Stomach (tissue), 9 donors: Measurements from ENCODE around the gene STXBP6. TPM values are rescaled to one million over a fixed set of nuclear protein-coding genes. Genes with fewer than 3 reads are reported as not detected.

Experiments
- DNase-seq, 2 donors: peaks; one replicate each; pipeline versions ENCODE4 v3.0.0 to v3.0.0-alpha.2; 2013 to 2019
- H3K27ac ChIP-seq, 5 donors: fragments of 200-600 bp in 4 of 5; sonication (generic) in 4 of 5; one replicate each; pipeline ENCODE4 v1.5.1; 2013 to 2019; ENCODE audit warnings: mild to moderate bottlenecking in 1 of 5, moderate library complexity in 1 of 5
- H3K27me3 ChIP-seq, 3 donors: fragments of 200-600 bp; sonication (generic); one replicate each; pipeline ENCODE4 v1.5.1; 2017 to 2019; ENCODE audit warnings: mixed run types in 1 of 3
- H3K36me3 ChIP-seq, 4 donors: fragments of 200-600 bp; sonication (generic); 1 replicate in 3 of 4; 2 replicates in 1 of 4; pipeline ENCODE4 v1.5.1; 2016 to 2019
- H3K4me1 ChIP-seq, 4 donors: fragments of 200-600 bp; sonication (generic); one replicate each; pipeline ENCODE4 v1.5.1; 2016 to 2019
- H3K4me3 ChIP-seq, 4 donors: fragments of 200-600 bp; sonication (generic) in 3 of 4; one replicate each; pipeline ENCODE4 v1.5.1; 2016 to 2019; ENCODE audit warnings: mild to moderate bottlenecking in 1 of 4
- H3K9me3 ChIP-seq, 4 donors: fragments of 200-600 bp; sonication (generic); one replicate each; pipeline ENCODE4 v1.5.1; 2016 to 2019
- EP300 ChIP-seq: sonication (generic); formaldehyde crosslinking; IDR thresholded peaks from one replicate; pipeline ENCODE4 v1.6.1; 2017; ENCODE audit warnings: antibody characterized with exemption
- POLR2A ChIP-seq, 4 donors: fragments of 450-650 bp; IDR thresholded peaks; one replicate each; pipeline ENCODE4 v1.6.1; 2016; ENCODE audit warnings: antibody characterized with exemption in 4 of 4, control low read depth in 2 of 4, mild to moderate bottlenecking in 1 of 4, moderate library complexity in 1 of 4
- POLR2AphosphoS5 ChIP-seq, 3 donors: sonication (generic); formaldehyde crosslinking; IDR thresholded peaks; one replicate each; pipeline ENCODE4 v1.6.1; 2016; ENCODE audit warnings: antibody characterized with exemption in 3 of 3
- WGBS, 5 donors: extraction: QIAGEN DNeasy Blood & Tissue Kit in 3 of 5; methylation state at CpG; one replicate each; pipeline versions ENCODE4 v1.1.5 to v1.1.7; 2013 to 2018; 5-methylcytosine and 5-hydroxymethylcytosine counted together
- intact Hi-C: fragments of 100-400 bp; cut with DNase I; formaldehyde crosslinking; loops from one replicate; pipeline ENCODE4 v1.15.1; 2023; ENCODE audit warnings: low total_unique reads
- polyA plus RNA-seq, 3 donors: library from polyadenylated mRNA; stranded (reverse); fragments of 200-250 nt; gene quantifications; one replicate each; pipeline ENCODE4 v1.2.3, GENCODE V29; 2013
- total RNA-seq, 5 donors: library from RNA; depleted of rRNA; stranded (reverse); fragments of >200 nt; gene quantifications; one replicate each; pipeline versions ENCODE4 v1.1.0 to v1.2.3, GENCODE V29; 2014 to 2016
- TF ChIP-seq, protein P1 (sequence below), 7 experiments: fragments of 450-650 bp in 4 of 7; fragments of 200-600 bp in 3 of 7; sonication (generic) in 3 of 7; IDR thresholded peaks; one replicate each; pipeline ENCODE4 v1.5.1; 2016 to 2019; ENCODE audit warnings: antibody characterized with exemption in 7 of 7, control low read depth in 2 of 7, mild to moderate bottlenecking in 1 of 7
- donor health status: healthy with polysubstance abuse.
- donor health status: Bipolar disorder and iron deficiency.
- donor health status: healthy.

Gene STXBP6
- total and polyA plus RNA-seq, 8 donors = 7.4 to 37.1 (median 15.2) TPM

GRCh38 chr14:24892497-24893051, 157.4 kb downstream of the STXBP6 start:
- intact Hi-C loops = no loop called here
- WGBS, 5 donors = 69 to 93% (median 76%) methylated on average over 6 of the region's 6 CpGs
- Histone ChIP-seq H3K9me3 (peaks cover 0 to 12% (median 8%) of the 10 kb centered on the region in 4 donors), H3K27ac (no peak overlapping the region), H3K4me1 (peaks cover 0 to 14% (median 6%) of the 10 kb centered on the region in 4 donors), H3K27me3 (no peaks in the 10 kb centered on the region), H3K36me3 (peaks cover 0 to 6% (median 0%) of the 10 kb centered on the region in 4 donors), H3K4me3 (no peak overlapping the region)
- DNase-seq = no peak
- TF ChIP-seq POLR2A (IDR thresholded peaks at IDR 0.05) (no peak), POLR2AphosphoS5 (IDR thresholded peaks at IDR 0.05) (no peak), EP300 (no peak)
- TF ChIP-seq, protein P1, sequence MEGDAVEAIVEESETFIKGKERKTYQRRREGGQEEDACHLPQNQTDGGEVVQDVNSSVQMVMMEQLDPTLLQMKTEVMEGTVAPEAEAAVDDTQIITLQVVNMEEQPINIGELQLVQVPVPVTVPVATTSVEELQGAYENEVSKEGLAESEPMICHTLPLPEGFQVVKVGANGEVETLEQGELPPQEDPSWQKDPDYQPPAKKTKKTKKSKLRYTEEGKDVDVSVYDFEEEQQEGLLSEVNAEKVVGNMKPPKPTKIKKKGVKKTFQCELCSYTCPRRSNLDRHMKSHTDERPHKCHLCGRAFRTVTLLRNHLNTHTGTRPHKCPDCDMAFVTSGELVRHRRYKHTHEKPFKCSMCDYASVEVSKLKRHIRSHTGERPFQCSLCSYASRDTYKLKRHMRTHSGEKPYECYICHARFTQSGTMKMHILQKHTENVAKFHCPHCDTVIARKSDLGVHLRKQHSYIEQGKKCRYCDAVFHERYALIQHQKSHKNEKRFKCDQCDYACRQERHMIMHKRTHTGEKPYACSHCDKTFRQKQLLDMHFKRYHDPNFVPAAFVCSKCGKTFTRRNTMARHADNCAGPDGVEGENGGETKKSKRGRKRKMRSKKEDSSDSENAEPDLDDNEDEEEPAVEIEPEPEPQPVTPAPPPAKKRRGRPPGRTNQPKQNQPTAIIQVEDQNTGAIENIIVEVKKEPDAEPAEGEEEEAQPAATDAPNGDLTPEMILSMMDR (IDR thresholded peaks at IDR 0.05) = no peak

DNA sequence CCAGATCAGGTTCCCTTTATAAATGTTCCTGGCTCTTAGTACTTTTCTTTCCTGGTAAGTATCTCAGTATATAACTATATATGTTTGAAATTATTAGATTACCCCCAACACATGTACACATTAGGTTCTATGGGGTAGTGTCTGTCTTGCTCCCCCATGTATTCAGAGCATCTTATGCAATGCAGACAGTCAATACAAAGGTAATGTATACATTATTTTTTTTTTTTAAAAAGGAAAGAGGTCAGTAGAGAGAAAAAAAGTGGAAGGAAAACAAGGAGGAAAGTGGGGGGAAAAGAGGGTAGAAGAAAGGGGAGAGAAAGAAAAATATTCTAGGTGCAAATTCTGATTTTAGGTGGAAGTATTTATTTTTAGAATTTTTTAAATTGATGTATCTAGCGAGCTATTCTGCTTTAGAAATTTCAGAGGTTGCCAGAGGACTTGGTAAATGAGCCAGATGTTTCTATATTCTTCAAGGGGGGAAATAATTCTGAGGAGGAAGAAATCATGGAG, 157.9 kb downstream of the STXBP6 start:
- Histone ChIP-seq H3K4me3 (no peak overlapping the region), H3K4me1 (peaks cover 0 to 14% (median 6%) of the 10 kb centered on the region in 4 donors), H3K36me3 (peaks cover 0 to 6% (median 0%) of the 10 kb centered on the region in 4 donors), H3K27ac (no peak overlapping the region), H3K27me3 (no peaks in the 10 kb centered on the region), H3K9me3 (peaks cover 0 to 12% (median 8%) of the 10 kb centered on the region in 4 donors)
- DNase-seq = no peak
- intact Hi-C loops = no loop called here
- TF ChIP-seq POLR2A (IDR thresholded peaks at IDR 0.05) (no peak), EP300 (no peak), POLR2AphosphoS5 (IDR thresholded peaks at IDR 0.05) (no peak)
- TF ChIP-seq, protein P1 (IDR thresholded peaks at IDR 0.05) = no peak
- WGBS, 5 donors = 83 to 93% (median 88%) methylated on average over 1 of the region's 1 CpG

GRCh38 chr14:24890716-24891115, 159.2 kb downstream of the STXBP6 start:
- Histone ChIP-seq H3K27me3 (no peaks in the 10 kb centered on the region), H3K27ac (no peak overlapping the region), H3K4me3 (no peak overlapping the region), H3K9me3 (peaks cover 0 to 12% (median 8%) of the 10 kb centered on the region in 4 donors), H3K36me3 (peaks cover 0 to 6% (median 0%) of the 10 kb centered on the region in 4 donors), H3K4me1 (peaks cover 0 to 14% (median 5%) of the 10 kb centered on the region in 4 donors)
- TF ChIP-seq, protein P1 (IDR thresholded peaks at IDR 0.05) = no peak
- TF ChIP-seq EP300 = no peak
- no peak for TF ChIP-seq POLR2A (IDR thresholded peaks at IDR 0.05)
- TF ChIP-seq POLR2AphosphoS5 (IDR thresholded peaks at IDR 0.05) = no peak
- no peak for DNase-seq
- intact Hi-C loops = no loop called here

DNA sequence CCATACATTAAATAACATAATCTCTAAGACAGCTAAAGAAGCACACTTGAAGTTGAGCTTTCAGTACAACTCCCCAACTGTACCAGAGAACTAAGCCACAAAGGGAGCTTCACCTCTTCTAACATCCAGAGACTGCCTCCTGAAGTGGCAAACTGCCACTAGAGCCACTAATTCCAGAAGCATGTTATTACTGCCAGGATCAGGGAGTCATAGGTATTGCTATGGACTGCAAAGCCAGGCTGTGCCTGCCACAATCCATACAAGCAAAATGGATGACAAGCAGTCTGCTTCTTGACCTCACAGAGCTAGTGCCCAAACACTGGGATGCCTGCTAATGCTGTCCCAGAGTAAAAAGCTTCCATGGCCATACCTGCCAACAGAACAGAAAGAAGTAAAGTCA, 160.1 kb downstream of the STXBP6 start:
- Histone ChIP-seq H3K4me1 (peaks cover 0 to 6% (median under 1%) of the 10 kb centered on the region in 4 donors), H3K9me3 (peaks cover 0 to 12% (median 8%) of the 10 kb centered on the region in 4 donors), H3K27ac (no peak overlapping the region), H3K4me3 (no peak overlapping the region), H3K36me3 (peaks cover 0 to 6% (median 0%) of the 10 kb centered on the region in 4 donors), H3K27me3 (no peaks in the 10 kb centered on the region)
- intact Hi-C loops = no loop called here
- no peak for TF ChIP-seq POLR2AphosphoS5 (IDR thresholded peaks at IDR 0.05)
- TF ChIP-seq, protein P1 (IDR thresholded peaks at IDR 0.05) = no peak
- TF ChIP-seq POLR2A (IDR thresholded peaks at IDR 0.05) = no peak
- no peak for TF ChIP-seq EP300
- DNase-seq = no peak
